ENCODE data around the gene MAPKAPK2. TPM values are rescaled to one million over a fixed set of nuclear protein-coding genes. Genes with fewer than 3 reads are reported as not detected.

The MAPKAPK2 gene
- polyA plus RNA-seq, 3 donors = 1.6 to 56.9 (median 2.2) TPM

- Mint-ChIP-seq H3K4me1 (peaks cover 74% of the 10 kb centered on the region), H3K4me3 (no peak overlapping the region), H3K27ac (no peak overlapping the region), H3K36me3 (peaks cover 3 to 19% of the 10 kb centered on the region in 2 donors), H3K9me3 (no peaks in the 10 kb centered on the region), H3K27me3 (ENCODE audit: low read depth in 3 of 3) (peaks cover 0 to 2% (median 0%) of the 10 kb centered on the region in 3 donors)
- H2AFZ ChIP-seq (ENCODE audit: insufficient read depth, low read depth, low read length, poor library complexity, severe bottlenecking) = no peak overlapping the region
- no peaks in the 10 kb centered on the region for H3K27me3 ChIP-seq (ENCODE audit: control insufficient read depth in 2 of 2, insufficient read depth in 2 of 2, low read length in 2 of 2)
- WGBS (ENCODE audit: insufficient coverage) = 75% methylated on average over 2 of the region's 10 CpGs
- H3K9ac ChIP-seq (ENCODE audit: insufficient read depth, low read length, poor library complexity, severe bottlenecking) = no peak overlapping the region
- H3K27ac ChIP-seq (ENCODE audit: low read depth in 1 of 2, low read length in 2 of 2) = no peak overlapping the region
- peaks cover 100% of the 10 kb centered on the region for H3K79me2 ChIP-seq (ENCODE audit: insufficient read depth, low read length)
- no peaks in the 10 kb centered on the region for H3K9me3 ChIP-seq (replicated peaks in 1 of 2; ENCODE audit: control insufficient read depth in 1 of 2, insufficient read depth in 1 of 2, low read length in 2 of 2)
- H3K36me3 ChIP-seq (replicated peaks in 1 of 2; ENCODE audit: control insufficient read depth in 1 of 2, insufficient read depth in 2 of 2, low read length in 2 of 2) = no peaks in the 10 kb centered on the region
- TF ChIP-seq CTCF (IDR thresholded peaks at IDR 0.05) = no peak
- no peak overlapping the region for H3K4me3 ChIP-seq (replicated peaks in 1 of 3; ENCODE audit: low read depth in 2 of 3, low read length in 3 of 3)
- intact Hi-C loops (cut with micrococcal nuclease) = no loop called here
- peaks cover 100% of the 10 kb centered on the region for H4K20me1 ChIP-seq (ENCODE audit: insufficient read depth, low read length)
- no peak for DNase-seq
- H3K4me1 ChIP-seq (ENCODE audit: control insufficient read depth in 1 of 2, insufficient read depth in 2 of 2, low read length in 2 of 2) = peaks cover 46 to 66% of the 10 kb centered on the region in 2 donors
- no peak overlapping the region for H3K4me2 ChIP-seq (replicated peaks; ENCODE audit: extremely low read depth, low read length, poor library complexity, severe bottlenecking)
These were observed 34.6 kb downstream of the MAPKAPK2 start for GRCh38 chr1:206719169-206719839.

GRCh38 chr1:206721454-206721853 lies 36.7 kb downstream of the MAPKAPK2 start:
- no peak for DNase-seq
- Histone ChIP-seq H3K27ac (ENCODE audit: low read depth in 1 of 2, low read length in 2 of 2) (no peak overlapping the region), H3K9me3 (replicated peaks in 1 of 2; ENCODE audit: control insufficient read depth in 1 of 2, insufficient read depth in 1 of 2, low read length in 2 of 2) (no peaks in the 10 kb centered on the region), H3K79me2 (ENCODE audit: insufficient read depth, low read length) (peaks cover 100% of the 10 kb centered on the region), H3K4me3 (replicated peaks in 1 of 3; ENCODE audit: low read depth in 2 of 3, low read length in 3 of 3) (no peak overlapping the region), H3K4me2 (replicated peaks; ENCODE audit: extremely low read depth, low read length, poor library complexity, severe bottlenecking) (no peak overlapping the region), H4K20me1 (ENCODE audit: insufficient read depth, low read length) (peaks cover 100% of the 10 kb centered on the region), H3K4me1 (ENCODE audit: control insufficient read depth in 1 of 2, insufficient read depth in 2 of 2, low read length in 2 of 2) (peaks cover 38 to 61% of the 10 kb centered on the region in 2 donors), H3K36me3 (replicated peaks in 1 of 2; ENCODE audit: control insufficient read depth in 1 of 2, insufficient read depth in 2 of 2, low read length in 2 of 2) (no peaks in the 10 kb centered on the region), H3K27me3 (ENCODE audit: control insufficient read depth in 2 of 2, insufficient read depth in 2 of 2, low read length in 2 of 2) (no peaks in the 10 kb centered on the region), H2AFZ (ENCODE audit: insufficient read depth, low read depth, low read length, poor library complexity, severe bottlenecking) (no peak overlapping the region), H3K9ac (ENCODE audit: insufficient read depth, low read length, poor library complexity, severe bottlenecking) (no peak overlapping the region)
- Mint-ChIP-seq H3K27ac (peak overlapping the region in 1 of 7 donors; percentile 43), H3K4me1 (peaks cover 71% of the 10 kb centered on the region), H3K36me3 (peaks cover 3 to 10% of the 10 kb centered on the region in 2 donors), H3K27me3 (ENCODE audit: low read depth in 3 of 3) (peaks cover 0 to 2% (median 0%) of the 10 kb centered on the region in 3 donors), H3K9me3 (no peaks in the 10 kb centered on the region), H3K4me3 (no peak overlapping the region)
- intact Hi-C loops (cut with micrococcal nuclease) = no loop called here
- no peak for TF ChIP-seq CTCF (IDR thresholded peaks at IDR 0.05)
- no CpG with 5 or more reads among the region's 1 CpG for WGBS (ENCODE audit: insufficient coverage)

All from CD14-positive monocyte (primary cell).